Activated naive CD4-positive, alpha-beta T cell treated with anti-CD3 and anti-CD28 coated beads, Interleukin-2, amount 50 U/mL, for 24 hours (primary cell): ENCODE results near the gene POLR3E.
A peak's percentile ranks its signal among the peaks of the same experiment; 100 is the strongest.
"Not testable (repeated sequence)": the region's sequence is repeated elsewhere in the genome, so short reads cannot be mapped to it uniquely, and the experiment has no call there.

ENCODE experiments used
- H3K27ac Mint-ChIP-seq: one replicate; pipeline ENCODE4 v1.8.0; 2021; ENCODE audit warnings: mild to moderate bottlenecking, mixed read lengths
- H3K27me3 Mint-ChIP-seq: one replicate; pipeline ENCODE4 v1.8.0; 2021; ENCODE audit warnings: mixed read lengths
- H3K36me3 Mint-ChIP-seq: one replicate; pipeline ENCODE4 v1.8.0; 2021; ENCODE audit warnings: mixed read lengths
- H3K4me1 Mint-ChIP-seq: one replicate; pipeline ENCODE4 v1.8.0; 2021; ENCODE audit warnings: mixed read lengths
- H3K4me3 Mint-ChIP-seq: one replicate; pipeline ENCODE4 v1.8.0; 2021; ENCODE audit warnings: mild to moderate bottlenecking, mixed read lengths
- H3K9me3 Mint-ChIP-seq: one replicate; pipeline ENCODE4 v1.8.0; 2021; ENCODE audit warnings: mixed read lengths

POLR3E gene

DNA sequence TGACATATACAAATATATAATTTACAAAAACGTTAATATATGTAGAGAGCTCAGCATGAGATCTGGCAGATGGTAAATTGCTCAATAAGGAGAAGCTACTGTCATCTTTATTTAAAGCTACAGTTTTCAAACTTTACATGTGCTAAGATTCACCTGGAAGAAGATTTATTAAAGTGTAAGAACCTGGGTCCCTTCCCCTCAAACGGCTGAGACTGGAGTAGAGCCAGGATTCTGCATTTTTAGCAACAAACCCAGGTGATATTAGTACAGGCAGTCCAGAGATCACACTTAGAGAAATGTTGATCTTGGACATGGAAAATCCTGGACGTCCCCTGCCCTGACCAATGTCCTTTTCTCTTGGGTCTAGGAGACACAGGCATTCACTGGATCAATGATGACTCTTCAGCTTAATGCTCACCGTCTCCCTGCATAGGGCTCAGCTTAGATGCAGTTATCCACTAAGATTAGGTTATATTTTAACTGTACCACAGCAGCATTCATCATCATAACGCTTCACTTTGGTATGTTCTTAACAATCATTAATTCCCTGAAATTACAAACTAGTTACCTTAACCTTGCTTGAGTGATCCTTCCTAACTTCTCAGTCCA lies 56.8 kb downstream of the POLR3E start:
- peaks cover 72% of the 10 kb centered on the region for H3K4me1 Mint-ChIP-seq
- H3K9me3 Mint-ChIP-seq, result no peaks in the 10 kb centered on the region
- H3K27me3 Mint-ChIP-seq, result no peaks in the 10 kb centered on the region
- peaks cover 22% of the 10 kb centered on the region for H3K36me3 Mint-ChIP-seq
- peak overlapping the region; percentile 56 for H3K4me3 Mint-ChIP-seq
- peak overlapping the region; percentile 76 for H3K27ac Mint-ChIP-seq

DNA sequence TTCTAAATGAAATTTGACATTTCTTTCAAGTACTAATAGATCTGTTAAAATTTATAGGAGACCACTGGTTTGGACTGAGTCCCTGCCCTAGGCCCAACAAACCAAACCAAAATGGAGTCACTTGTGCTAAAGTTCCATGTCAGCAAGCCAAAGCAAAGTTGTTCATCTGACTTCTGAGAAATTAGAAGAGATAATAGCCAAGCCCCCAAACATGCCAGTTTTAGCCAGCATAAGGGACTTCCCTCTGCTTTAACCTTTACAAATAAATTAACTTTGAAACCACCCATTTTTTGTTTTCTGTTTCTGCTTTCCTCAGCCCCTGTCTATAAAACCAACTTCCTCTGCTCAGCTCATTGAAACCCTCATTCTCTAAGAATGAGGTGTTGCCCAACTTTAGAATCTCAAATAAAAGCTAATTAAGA lies 58.3 kb downstream of the POLR3E start:
- no peaks in the 10 kb centered on the region for H3K9me3 Mint-ChIP-seq
- H3K27ac Mint-ChIP-seq, result peak overlapping the region; percentile 81
- peak overlapping the region; percentile 42 for H3K4me3 Mint-ChIP-seq
- H3K27me3 Mint-ChIP-seq, result no peaks in the 10 kb centered on the region
- peaks cover 16% of the 10 kb centered on the region for H3K36me3 Mint-ChIP-seq
- peaks cover 81% of the 10 kb centered on the region for H3K4me1 Mint-ChIP-seq

DNA sequence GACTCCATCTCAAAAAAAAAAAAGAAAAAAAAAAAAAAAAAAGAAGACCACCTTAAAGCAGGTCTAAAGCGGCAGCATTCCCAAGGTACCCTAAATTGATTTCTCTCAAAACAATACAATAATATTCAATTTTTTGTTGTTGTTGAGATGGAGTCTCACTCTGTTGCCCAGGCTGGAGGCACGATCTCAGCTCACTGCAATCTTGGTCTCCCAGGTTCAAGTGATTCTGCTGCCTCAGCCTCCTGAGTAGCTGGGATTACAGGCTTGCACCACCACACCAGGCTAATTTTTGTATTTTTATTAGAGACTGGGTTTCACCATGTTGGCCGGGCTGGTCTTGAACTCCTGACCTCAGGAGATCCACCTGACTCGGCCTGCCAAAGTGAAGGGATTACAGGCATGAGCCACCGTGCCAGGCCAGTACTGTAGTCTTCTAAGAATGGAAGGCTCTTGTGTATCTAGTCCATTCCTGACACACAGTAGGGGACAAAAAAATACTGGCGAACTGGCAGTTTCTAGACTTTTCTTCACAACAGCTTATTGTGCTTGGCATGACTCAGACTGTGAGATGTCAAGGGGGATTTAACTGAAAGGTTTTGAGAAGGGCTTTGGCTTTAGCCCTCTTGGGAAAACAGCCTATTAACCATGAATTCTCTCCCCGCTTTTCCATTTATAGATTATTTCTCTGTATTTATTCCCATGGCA lies 59.9 kb downstream of the POLR3E start:
- Mint-ChIP-seq H3K27ac (peak overlapping the region; percentile 96), H3K4me1 (peaks cover 85% of the 10 kb centered on the region), H3K4me3 (peak overlapping the region; percentile 51), H3K27me3 (no peaks in the 10 kb centered on the region), H3K9me3 (no peaks in the 10 kb centered on the region), H3K36me3 (peaks cover 17% of the 10 kb centered on the region)

DNA sequence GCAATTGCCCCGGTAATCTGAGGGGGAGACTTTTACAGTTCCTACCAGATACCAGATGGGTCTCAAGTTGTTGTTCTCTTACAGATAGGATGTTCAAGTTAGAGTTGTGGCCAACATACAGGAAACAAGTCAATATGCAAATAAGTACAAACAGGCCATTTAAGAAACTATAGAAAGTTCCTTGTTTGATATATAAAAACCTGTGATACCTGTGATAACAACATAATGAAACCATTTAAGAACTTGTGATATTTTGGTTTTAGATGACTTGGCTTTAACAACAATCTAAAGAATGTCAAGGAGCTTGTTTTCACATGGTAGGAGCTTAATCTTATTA lies 60.4 kb downstream of the POLR3E start:
- H3K4me1 Mint-ChIP-seq, result peaks cover 85% of the 10 kb centered on the region
- peak overlapping the region; percentile 51 for H3K4me3 Mint-ChIP-seq
- peak overlapping the region; percentile 96 for H3K27ac Mint-ChIP-seq
- H3K9me3 Mint-ChIP-seq, result no peaks in the 10 kb centered on the region
- H3K36me3 Mint-ChIP-seq, result peaks cover 20% of the 10 kb centered on the region
- H3K27me3 Mint-ChIP-seq, result no peaks in the 10 kb centered on the region

DNA sequence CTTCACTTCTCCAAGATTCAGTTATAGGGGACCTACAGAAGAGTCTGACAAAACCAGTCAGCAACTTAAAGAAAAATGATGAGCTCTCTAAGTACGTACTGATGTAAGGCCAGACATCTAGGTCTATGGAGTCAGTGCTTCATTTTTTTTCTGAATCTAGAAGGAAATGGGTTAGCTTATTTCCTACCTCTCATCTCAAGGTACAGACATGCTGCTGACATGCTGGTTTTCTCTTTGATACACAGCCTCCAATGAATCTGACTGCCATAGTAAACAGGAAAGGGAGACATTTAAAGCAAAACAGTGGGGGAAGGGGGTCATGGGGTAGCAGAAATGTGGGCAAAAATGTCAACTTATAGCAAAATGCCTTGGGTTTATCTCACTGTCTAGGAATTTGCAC lies 60.8 kb downstream of the POLR3E start:
- H3K36me3 Mint-ChIP-seq, result peaks cover 22% of the 10 kb centered on the region
- H3K4me3 Mint-ChIP-seq, result peak overlapping the region; percentile 51
- peak overlapping the region; percentile 96 for H3K27ac Mint-ChIP-seq
- H3K27me3 Mint-ChIP-seq, result no peaks in the 10 kb centered on the region
- no peaks in the 10 kb centered on the region for H3K9me3 Mint-ChIP-seq
- H3K4me1 Mint-ChIP-seq, result peaks cover 82% of the 10 kb centered on the region

GRCh38 chr16:22359679-22360078 lies 62.5 kb downstream of the POLR3E start:
- Mint-ChIP-seq H3K27me3 (no peaks in the 10 kb centered on the region), H3K27ac (peak overlapping the region; percentile 91), H3K36me3 (peaks cover 29% of the 10 kb centered on the region), H3K9me3 (no peaks in the 10 kb centered on the region), H3K4me1 (peaks cover 79% of the 10 kb centered on the region), H3K4me3 (no peak overlapping the region)

DNA sequence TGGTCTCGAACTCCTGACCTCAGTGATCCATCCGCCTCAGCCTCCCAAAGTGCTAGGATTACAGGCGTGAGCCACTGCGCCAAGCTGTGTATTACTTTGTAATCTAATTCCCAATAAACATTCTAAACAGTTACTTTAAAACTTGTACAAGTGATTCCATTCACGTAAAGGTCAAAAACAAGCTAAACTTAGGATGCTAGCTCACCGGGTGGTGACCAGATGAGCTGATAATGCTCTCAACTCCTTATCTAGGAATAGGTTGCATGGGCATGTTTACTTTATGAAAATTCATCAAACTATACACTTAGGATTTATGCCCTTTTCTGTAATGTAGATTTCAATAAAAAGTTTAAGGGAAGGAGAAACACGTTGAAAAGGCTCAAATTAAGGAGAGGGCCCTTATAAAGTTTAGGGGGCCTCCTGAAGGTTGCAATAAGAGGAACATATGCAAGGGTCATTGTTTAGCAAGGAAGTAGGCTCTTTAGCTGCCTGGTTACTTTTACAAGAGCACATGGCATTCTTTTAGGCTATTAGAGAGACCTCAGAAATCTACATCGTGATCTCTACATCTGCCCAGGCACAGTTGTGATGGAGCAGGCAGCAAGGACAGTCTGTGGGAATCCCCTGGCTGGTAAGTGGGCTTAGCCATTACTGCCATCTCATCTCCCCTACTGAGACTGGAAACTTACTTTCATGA lies 63.9 kb downstream of the POLR3E start:
- Mint-ChIP-seq H3K4me3 (no peak overlapping the region), H3K36me3 (peaks cover 32% of the 10 kb centered on the region), H3K27ac (peak overlapping the region; percentile 85), H3K4me1 (peaks cover 79% of the 10 kb centered on the region), H3K9me3 (no peaks in the 10 kb centered on the region), H3K27me3 (no peaks in the 10 kb centered on the region)

DNA sequence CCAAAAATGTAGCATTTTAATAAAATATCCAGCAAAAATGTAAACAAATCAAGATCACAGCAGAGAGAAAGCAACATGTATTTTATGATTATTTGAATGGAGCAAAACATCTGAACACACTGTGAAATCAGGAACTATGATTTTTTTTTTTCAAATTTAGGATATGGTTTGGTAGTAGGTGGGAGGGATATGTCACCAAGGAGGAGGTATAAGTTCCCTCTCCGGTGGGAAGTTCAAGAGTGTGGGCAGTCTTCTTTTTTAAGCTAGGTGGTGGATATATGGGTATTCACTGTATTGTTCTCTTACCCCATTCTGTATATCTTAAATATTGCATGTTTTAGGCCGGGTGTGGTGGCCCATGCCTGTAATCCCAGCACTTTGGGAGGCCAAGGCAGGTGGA lies 67.0 kb downstream of the POLR3E start:
- Mint-ChIP-seq H3K4me1 (peaks cover 81% of the 10 kb centered on the region), H3K4me3 (peak overlapping the region; percentile 11), H3K27me3 (no peaks in the 10 kb centered on the region), H3K9me3 (no peaks in the 10 kb centered on the region), H3K27ac (peak overlapping the region; percentile 68), H3K36me3 (peaks cover 33% of the 10 kb centered on the region)

- peak overlapping the region; percentile 8 for H3K27ac Mint-ChIP-seq
- H3K27me3 Mint-ChIP-seq, result no peaks in the 10 kb centered on the region
- H3K36me3 Mint-ChIP-seq, result peaks cover 28% of the 10 kb centered on the region
- no peaks in the 10 kb centered on the region for H3K9me3 Mint-ChIP-seq
- H3K4me1 Mint-ChIP-seq, result peaks cover 81% of the 10 kb centered on the region
- H3K4me3 Mint-ChIP-seq, result peak overlapping the region; percentile 30
These were observed 69.2 kb downstream of the POLR3E start for GRCh38 chr16:22366371-22366770.

GRCh38 chr16:22366889-22367288 lies 69.7 kb downstream of the POLR3E start:
- no peaks in the 10 kb centered on the region for H3K9me3 Mint-ChIP-seq
- peaks cover 83% of the 10 kb centered on the region for H3K4me1 Mint-ChIP-seq
- H3K4me3 Mint-ChIP-seq, result peak overlapping the region; percentile 30
- peaks cover 26% of the 10 kb centered on the region for H3K36me3 Mint-ChIP-seq
- no peaks in the 10 kb centered on the region for H3K27me3 Mint-ChIP-seq
- H3K27ac Mint-ChIP-seq, result peak overlapping the region; percentile 56

DNA sequence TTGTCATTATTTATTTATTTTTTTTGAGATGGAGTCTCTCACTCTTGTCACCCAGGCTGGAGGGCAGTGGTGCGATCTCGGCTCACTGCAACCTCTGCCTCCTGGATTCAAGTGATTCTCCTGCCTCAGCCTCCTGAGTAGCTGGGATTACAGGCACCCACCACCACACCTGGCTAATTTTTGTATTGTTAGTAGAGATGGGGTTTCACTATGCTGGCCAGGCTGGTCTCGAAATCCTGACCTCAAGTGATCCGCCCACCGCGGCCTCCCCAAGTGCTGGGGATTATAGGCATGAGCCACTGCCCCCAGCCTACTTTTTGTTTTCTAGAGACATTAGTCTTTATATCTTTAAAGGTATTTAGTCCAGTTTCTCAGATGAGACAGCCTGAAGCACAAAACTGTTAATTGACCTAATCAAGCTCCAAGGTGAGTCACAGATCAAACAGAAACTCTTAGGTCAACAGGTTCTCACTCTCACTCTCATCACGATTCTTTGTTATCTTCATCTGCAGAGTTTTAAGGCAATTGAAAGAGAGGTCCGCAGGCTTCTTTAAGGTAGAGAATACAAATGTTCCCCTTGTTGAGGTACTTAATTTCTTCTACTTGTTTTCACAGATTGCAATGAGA lies 71.1 kb downstream of the POLR3E start:
- not testable (repeated sequence) for H3K27me3 Mint-ChIP-seq, H3K9me3 Mint-ChIP-seq, H3K27ac Mint-ChIP-seq
- Mint-ChIP-seq H3K36me3 (peaks cover 21% of the 10 kb centered on the region), H3K4me1 (peaks cover 86% of the 10 kb centered on the region), H3K4me3 (peak overlapping the region; percentile 52)

GRCh38 chr16:22369221-22369811 lies 72.1 kb downstream of the POLR3E start:
- H3K36me3 Mint-ChIP-seq, result peaks cover 14% of the 10 kb centered on the region
- H3K4me3 Mint-ChIP-seq, result peak overlapping the region; percentile 52

DNA sequence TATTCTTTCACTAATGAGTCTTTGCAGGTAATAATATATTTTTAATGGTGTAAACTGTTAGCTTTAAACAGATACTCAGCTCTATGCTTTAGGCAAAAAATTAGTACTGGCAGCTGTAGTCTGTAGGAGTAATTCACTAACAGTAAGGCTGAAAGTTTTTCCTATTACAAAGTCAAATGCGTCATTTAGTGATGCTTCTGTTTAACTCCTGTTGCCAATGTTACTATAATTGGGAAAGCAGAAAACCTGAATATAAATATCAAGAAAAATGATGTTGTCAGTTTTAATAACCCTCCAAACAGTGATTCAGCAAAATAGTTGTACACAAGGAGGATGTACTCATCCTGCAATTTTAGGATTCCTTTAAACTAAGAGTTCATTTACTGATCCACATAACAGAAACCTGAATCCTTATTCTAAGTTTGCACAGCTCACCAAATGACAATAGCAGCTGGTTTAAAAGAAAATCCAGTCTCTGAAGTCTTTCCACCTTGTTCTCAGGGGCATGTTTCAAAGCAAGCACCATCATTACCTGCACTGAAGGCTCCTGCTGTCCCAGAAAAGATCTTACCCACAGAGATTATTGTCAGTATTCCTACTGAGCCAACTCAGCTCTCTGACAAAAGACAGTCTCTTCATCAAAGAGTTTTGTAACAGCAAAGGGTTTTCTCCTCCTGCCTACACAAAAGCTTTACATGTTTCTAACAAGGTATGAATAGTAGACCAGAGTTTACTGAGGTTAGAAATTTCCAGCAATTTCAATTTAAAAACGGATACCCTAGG lies 73.0 kb downstream of the POLR3E start:
- H3K36me3 Mint-ChIP-seq, result peaks cover 8% of the 10 kb centered on the region
- no peaks in the 10 kb centered on the region for H3K27me3 Mint-ChIP-seq
- peaks cover 69% of the 10 kb centered on the region for H3K4me1 Mint-ChIP-seq
- no peaks in the 10 kb centered on the region for H3K9me3 Mint-ChIP-seq
- H3K27ac Mint-ChIP-seq, result peak overlapping the region; percentile 62
- peak overlapping the region; percentile 97 for H3K4me3 Mint-ChIP-seq

More at GRCh38 chr16:22369221-22369811, 72.1 kb downstream of the POLR3E start:
- H3K27me3 Mint-ChIP-seq, result no peaks in the 10 kb centered on the region
- H3K9me3 Mint-ChIP-seq, result no peaks in the 10 kb centered on the region
- H3K4me1 Mint-ChIP-seq, result peaks cover 77% of the 10 kb centered on the region
- peak overlapping the region; percentile 23 for H3K27ac Mint-ChIP-seq

DNA sequence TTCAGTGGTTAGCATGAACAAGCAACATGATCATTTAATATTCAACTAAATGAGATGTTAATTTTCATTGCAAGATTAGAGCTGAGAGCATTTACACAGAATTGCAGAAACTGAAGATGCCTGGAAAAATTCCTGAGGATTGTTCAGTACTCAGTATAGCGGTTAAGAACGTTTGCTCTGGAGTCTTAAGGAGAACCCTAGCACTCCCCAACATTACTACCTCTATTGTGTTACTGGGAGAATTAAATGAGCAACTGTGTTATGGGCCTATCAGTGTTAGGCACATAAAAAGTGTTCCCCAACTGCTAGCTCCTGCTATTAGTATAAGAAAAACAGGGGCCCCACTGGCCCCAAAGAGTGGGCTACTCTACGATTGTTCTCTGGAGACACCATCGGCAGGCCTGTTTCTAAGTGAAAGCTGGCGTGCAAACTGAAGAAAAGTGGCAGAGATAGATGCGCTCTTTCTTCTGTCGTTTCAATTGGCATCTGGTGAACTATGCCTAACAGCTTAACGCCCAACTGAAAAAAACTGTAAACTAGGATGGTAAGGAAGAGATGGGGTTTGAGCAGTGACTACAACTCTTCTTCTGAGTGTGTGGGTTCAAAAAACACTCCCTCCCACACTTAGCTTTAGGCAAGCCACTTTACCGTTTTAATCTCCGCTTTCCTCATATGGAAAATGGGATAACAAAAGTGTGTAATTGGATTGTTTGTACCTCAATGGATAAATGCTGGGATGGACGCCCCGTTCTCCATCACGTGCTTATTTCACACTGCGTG lies 75.9 kb downstream of the POLR3E start:
- no peaks in the 10 kb centered on the region for H3K36me3 Mint-ChIP-seq
- peak overlapping the region; percentile 97 for H3K4me3 Mint-ChIP-seq
- H3K4me1 Mint-ChIP-seq, result peaks cover 55% of the 10 kb centered on the region
- H3K9me3 Mint-ChIP-seq, result no peaks in the 10 kb centered on the region
- no peaks in the 10 kb centered on the region for H3K27me3 Mint-ChIP-seq
- peak overlapping the region; percentile 97 for H3K27ac Mint-ChIP-seq
